Right atrium auricular region (tissue), 2 donors: ENCODE measurements around the gene TBC1D2B. TPM values are rescaled to one million over a fixed set of nuclear protein-coding genes. Genes with fewer than 3 reads are reported as not detected.

Source experiments
- DNase-seq: peaks from one replicate; pipeline ENCODE4 v3.0.0-alpha.2; 2019; ENCODE audit warnings: low spot score
- H3K27ac ChIP-seq, 2 donors: fragments of 200-600 bp; sonication (generic); 1 replicate in 1 of 2; 2 replicates in 1 of 2; pipeline ENCODE4 v1.5.1; 2016 to 2019
- H3K27me3 ChIP-seq, 2 donors: fragments of 200-600 bp; sonication (generic); one replicate each; pipeline versions ENCODE4 v1.5.1 to v1.6.0; 2017 to 2019
- H3K36me3 ChIP-seq: fragments of 200-600 bp; sonication (generic); one replicate; pipeline ENCODE4 v1.5.1; 2016
- H3K4me1 ChIP-seq, 2 donors: fragments of 200-600 bp; sonication (generic); one replicate each; pipeline versions ENCODE4 v1.5.1 to v1.6.0; 2017 to 2019
- H3K4me3 ChIP-seq, 2 donors: fragments of 200-600 bp; sonication (generic); 1 replicate in 1 of 2; 2 replicates in 1 of 2; pipeline ENCODE4 v1.5.1; 2017 to 2019; ENCODE audit warnings: mild to moderate bottlenecking in 1 of 2, moderate library complexity in 1 of 2
- H3K9me3 ChIP-seq, 2 donors: fragments of 200-600 bp; sonication (generic); one replicate each; pipeline ENCODE4 v1.5.1; 2019
- total RNA-seq, 2 donors: library from RNA; depleted of rRNA; stranded (reverse); fragments of >200 nt; gene quantifications; one replicate each; pipeline ENCODE4 v1.1.0, GENCODE V29; 2016
- TF ChIP-seq, protein P1 (sequence below), 2 donors: fragments of 200-600 bp; sonication (generic); IDR thresholded peaks; one replicate each; pipeline ENCODE4 v1.5.1; 2019; ENCODE audit warnings: antibody characterized with exemption in 2 of 2

TBC1D2B gene
- total RNA-seq, 2 donors from 2014 or later = 12.5 to 27.7 TPM

DNA sequence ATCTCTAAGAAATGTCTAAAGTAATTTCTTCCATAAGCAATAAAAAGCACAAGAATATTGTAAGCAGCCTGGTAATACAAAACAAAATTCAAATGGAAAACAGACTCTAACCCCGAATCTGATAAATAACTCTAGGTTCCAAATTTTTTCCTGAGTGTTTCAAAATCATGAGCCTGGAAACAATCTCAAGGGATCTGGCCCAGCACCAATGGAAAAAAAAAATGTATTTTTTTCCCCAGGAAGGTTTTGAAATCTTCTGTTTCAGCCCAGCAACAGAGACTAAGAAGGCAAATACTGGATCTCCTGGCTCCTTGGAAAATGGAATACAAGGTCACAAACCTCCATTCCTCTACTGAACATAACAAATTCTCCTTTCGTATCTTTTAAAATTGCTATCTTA is 13.0 kb downstream of the TBC1D2B start:
- H3K4me3 ChIP-seq = no peak overlapping the region
- peak overlapping the region; percentile 76 to 88 for H3K27ac ChIP-seq
- H3K4me1 ChIP-seq = peaks cover 0 to 79% of the 10 kb centered on the region in 2 donors
- no peaks in the 10 kb centered on the region for H3K27me3 ChIP-seq
- no peaks in the 10 kb centered on the region for H3K9me3 ChIP-seq
- H3K36me3 ChIP-seq = no peaks in the 10 kb centered on the region
- no peak for DNase-seq
- TF ChIP-seq, protein P1, sequence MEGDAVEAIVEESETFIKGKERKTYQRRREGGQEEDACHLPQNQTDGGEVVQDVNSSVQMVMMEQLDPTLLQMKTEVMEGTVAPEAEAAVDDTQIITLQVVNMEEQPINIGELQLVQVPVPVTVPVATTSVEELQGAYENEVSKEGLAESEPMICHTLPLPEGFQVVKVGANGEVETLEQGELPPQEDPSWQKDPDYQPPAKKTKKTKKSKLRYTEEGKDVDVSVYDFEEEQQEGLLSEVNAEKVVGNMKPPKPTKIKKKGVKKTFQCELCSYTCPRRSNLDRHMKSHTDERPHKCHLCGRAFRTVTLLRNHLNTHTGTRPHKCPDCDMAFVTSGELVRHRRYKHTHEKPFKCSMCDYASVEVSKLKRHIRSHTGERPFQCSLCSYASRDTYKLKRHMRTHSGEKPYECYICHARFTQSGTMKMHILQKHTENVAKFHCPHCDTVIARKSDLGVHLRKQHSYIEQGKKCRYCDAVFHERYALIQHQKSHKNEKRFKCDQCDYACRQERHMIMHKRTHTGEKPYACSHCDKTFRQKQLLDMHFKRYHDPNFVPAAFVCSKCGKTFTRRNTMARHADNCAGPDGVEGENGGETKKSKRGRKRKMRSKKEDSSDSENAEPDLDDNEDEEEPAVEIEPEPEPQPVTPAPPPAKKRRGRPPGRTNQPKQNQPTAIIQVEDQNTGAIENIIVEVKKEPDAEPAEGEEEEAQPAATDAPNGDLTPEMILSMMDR (IDR thresholded peaks at IDR 0.05) = no peak

DNA sequence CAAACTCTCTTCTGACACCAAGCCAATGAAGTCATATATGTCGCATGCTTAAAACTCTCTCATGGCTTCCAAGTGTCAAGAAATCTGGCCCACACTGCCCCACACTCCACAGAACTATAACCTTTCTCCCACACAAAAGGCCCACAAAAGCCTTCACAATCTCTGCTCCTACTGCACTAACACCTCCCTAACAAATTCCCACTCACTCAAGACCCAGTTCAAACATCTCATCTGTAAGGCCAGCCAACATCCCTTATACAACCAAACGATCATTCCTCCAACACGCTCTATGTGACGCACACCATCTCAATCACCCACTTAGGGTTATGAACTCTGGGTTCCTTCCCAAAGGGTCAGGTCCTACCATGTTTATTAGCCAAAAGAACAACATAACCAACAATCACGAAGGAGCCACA is 13.5 kb downstream of the TBC1D2B start:
- TF ChIP-seq, protein P1 (IDR thresholded peaks at IDR 0.05) = no peak
- H3K36me3 ChIP-seq = no peaks in the 10 kb centered on the region
- H3K9me3 ChIP-seq = no peaks in the 10 kb centered on the region
- H3K4me1 ChIP-seq = peaks cover 0 to 79% of the 10 kb centered on the region in 2 donors
- no peaks in the 10 kb centered on the region for H3K27me3 ChIP-seq
- no peak overlapping the region for H3K4me3 ChIP-seq
- H3K27ac ChIP-seq = peak overlapping the region; percentile 76 to 88
- no peak for DNase-seq

DNA sequence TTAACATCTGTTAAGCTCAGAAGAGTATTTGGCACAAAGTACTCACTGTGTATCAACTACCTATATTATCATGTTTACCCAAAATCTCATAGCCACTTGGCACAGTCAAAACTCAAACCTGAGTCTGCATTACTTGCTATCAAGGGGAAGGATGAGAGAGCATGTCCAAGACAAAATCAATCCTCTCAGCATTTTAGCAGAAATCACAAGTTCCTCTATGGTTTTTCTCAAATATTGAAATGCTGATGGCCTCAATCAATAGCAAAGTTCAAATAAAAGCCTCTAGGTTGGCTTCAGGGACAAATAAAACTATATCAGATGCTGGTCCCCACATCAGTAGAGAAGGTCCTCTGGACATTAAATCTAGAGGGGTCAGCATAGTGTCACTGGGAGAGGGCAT is 14.3 kb downstream of the TBC1D2B start:
- H3K4me1 ChIP-seq = peaks cover 0 to 79% of the 10 kb centered on the region in 2 donors
- peak overlapping the region; percentile 76 to 88 for H3K27ac ChIP-seq
- TF ChIP-seq, protein P1 (IDR thresholded peaks at IDR 0.05) = no peak
- H3K27me3 ChIP-seq = no peaks in the 10 kb centered on the region
- no peaks in the 10 kb centered on the region for H3K36me3 ChIP-seq
- no peak for DNase-seq
- H3K4me3 ChIP-seq = no peak overlapping the region
- H3K9me3 ChIP-seq = no peaks in the 10 kb centered on the region

DNA sequence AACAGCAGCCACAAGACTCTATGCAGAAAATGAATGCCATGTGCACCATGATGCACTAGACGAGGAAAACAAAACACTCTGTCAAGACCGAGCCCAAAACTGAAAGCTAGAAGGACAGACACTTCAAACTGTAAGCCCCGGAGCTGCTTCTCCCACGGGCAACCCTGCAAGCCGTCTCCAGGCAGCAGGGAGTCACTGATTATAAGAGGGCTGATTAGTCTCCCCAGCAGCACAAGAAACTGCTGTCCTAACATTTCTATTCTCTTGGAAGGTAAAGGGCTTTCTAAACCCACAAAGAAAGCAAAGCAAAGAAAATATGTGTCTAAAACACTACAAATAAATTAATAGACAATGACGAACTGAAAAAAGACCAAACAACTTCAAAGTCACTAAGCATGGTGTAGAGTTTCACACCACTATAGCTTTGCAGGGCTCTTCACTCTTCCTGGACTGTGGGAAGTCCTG is 15.5 kb downstream of the TBC1D2B start:
- TF ChIP-seq, protein P1 (IDR thresholded peaks at IDR 0.05) = no peak
- Histone ChIP-seq H3K27me3 (no peaks in the 10 kb centered on the region), H3K4me3 (no peak overlapping the region), H3K27ac (peak overlapping the region; percentile 0 to 29), H3K9me3 (no peaks in the 10 kb centered on the region), H3K4me1 (peaks cover 0 to 79% of the 10 kb centered on the region in 2 donors), H3K36me3 (no peaks in the 10 kb centered on the region)
- DNase-seq = no peak

DNA sequence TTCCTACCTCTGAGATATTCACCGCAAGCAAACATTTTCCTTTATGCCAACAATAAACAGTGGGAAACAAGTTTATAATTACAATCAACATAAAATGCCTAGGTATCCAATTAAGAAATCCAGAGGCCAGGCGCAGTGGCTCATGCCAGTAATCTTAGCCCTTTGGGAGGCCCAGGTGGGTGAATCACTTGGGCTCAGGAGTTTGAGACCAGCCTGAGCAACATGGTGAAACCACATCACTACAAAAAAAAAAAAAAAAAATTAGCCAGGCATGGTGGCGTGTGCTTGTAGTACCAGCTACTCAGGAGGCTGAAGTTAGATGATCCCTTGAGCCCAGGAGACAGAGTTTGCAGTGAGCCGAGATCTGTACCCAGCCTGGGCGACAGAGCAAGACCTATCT is 17.3 kb downstream of the TBC1D2B start:
- H3K27ac ChIP-seq = no peak overlapping the region
- peaks cover 0 to 79% of the 10 kb centered on the region in 2 donors for H3K4me1 ChIP-seq
- TF ChIP-seq, protein P1 (IDR thresholded peaks at IDR 0.05) = no peak
- no peak overlapping the region for H3K4me3 ChIP-seq
- H3K9me3 ChIP-seq = no peaks in the 10 kb centered on the region
- no peaks in the 10 kb centered on the region for H3K27me3 ChIP-seq
- no peak for DNase-seq
- H3K36me3 ChIP-seq = no peaks in the 10 kb centered on the region
